Tibial nerve (tissue), 4 donors: ENCODE measurements around the gene IDI1. TPM values are rescaled to one million over a fixed set of nuclear protein-coding genes. Genes with fewer than 3 reads are reported as not detected.

Source experiments
- DNase-seq, 2 donors: peaks; one replicate each; pipeline ENCODE4 v3.0.0-alpha.2; 2019; ENCODE audit warnings: low spot score in 2 of 2
- H3K27ac ChIP-seq, 4 donors: fragments of 200-600 bp; sonication (generic) in 3 of 4; one replicate each; pipeline ENCODE4 v1.5.1; 2017 to 2019; ENCODE audit warnings: mild to moderate bottlenecking in 1 of 4
- H3K27me3 ChIP-seq, 2 donors: fragments of 200-600 bp; sonication (generic) in 1 of 2; one replicate each; pipeline versions ENCODE4 v1.5.1 to v1.6.0; 2017 to 2019
- H3K36me3 ChIP-seq, 3 donors: fragments of 200-600 bp; sonication (generic); one replicate each; pipeline ENCODE4 v1.5.1; 2018 to 2019
- H3K4me1 ChIP-seq, 4 donors: fragments of 200-600 bp; sonication (generic) in 3 of 4; one replicate each; pipeline ENCODE4 v1.5.1; 2017 to 2019
- H3K4me3 ChIP-seq, 4 donors: fragments of 200-600 bp; sonication (generic) in 3 of 4; one replicate each; pipeline ENCODE4 v1.5.1; 2017 to 2019; ENCODE audit warnings: mild to moderate bottlenecking in 1 of 4, moderate library complexity in 1 of 4
- H3K9me3 ChIP-seq, 4 donors: fragments of 200-600 bp; sonication (generic) in 3 of 4; one replicate each; pipeline ENCODE4 v1.5.1; 2017 to 2019
- EP300 ChIP-seq, 2 donors: sonication (generic); formaldehyde crosslinking; IDR thresholded peaks; one replicate each; pipeline ENCODE4 v1.6.1; 2017; ENCODE audit warnings: antibody characterized with exemption in 2 of 2, mild to moderate bottlenecking in 1 of 2
- POLR2A ChIP-seq, 2 donors: fragments of 450-650 bp; IDR thresholded peaks; one replicate each; pipeline ENCODE4 v1.6.1; 2017; ENCODE audit warnings: antibody characterized with exemption in 2 of 2, mild to moderate bottlenecking in 2 of 2, moderate library complexity in 2 of 2
- WGBS, 2 donors: methylation state at CpG; one replicate each; pipeline ENCODE4 v1.1.5; 2018; 5-methylcytosine and 5-hydroxymethylcytosine counted together
- total RNA-seq, 4 donors: library from RNA; depleted of rRNA; stranded (reverse); fragments of >200 nt; gene quantifications; one replicate each; pipeline ENCODE4 v1.1.0, GENCODE V29; 2016
- TF ChIP-seq, protein P1 (sequence below), 5 experiments: fragments of 200-600 bp in 3 of 5; fragments of 450-650 bp in 2 of 5; sonication (generic) in 3 of 5; IDR thresholded peaks; one replicate each; pipeline ENCODE4 v1.5.1; 2016 to 2019; ENCODE audit warnings: antibody characterized with exemption in 5 of 5, mild to moderate bottlenecking in 3 of 5, moderate library complexity in 2 of 5

IDI1 gene
- total RNA-seq, 4 donors from 2014 or later: 25.5 to 41.0 (median 33.4) TPM

DNA sequence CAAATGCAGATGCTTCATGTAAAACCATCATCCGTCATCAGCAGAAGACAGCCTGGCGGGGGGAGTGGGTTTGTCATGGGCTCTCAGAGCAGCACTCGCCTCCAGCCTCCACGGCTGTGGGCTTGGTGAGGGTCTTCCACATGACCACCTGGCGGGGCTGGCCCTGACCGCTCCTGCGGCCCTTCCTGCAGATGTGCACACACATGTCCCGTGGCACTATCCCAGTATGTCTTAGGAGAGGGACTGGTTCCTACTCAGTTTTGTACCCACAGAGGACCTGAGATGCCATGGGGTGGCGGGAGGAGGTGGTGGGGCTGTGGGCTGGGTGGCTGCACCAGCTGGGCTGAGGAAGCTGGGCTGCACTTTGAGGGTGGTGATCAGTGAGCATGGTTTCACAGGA lies 28.0 kb downstream of the IDI1 start:
- DNase-seq: no peak
- Histone ChIP-seq H3K4me1 (no peaks in the 10 kb centered on the region), H3K36me3 (peaks cover 0 to 47% (median 14%) of the 10 kb centered on the region in 3 donors), H3K9me3 (no peaks in the 10 kb centered on the region), H3K27me3 (no peaks in the 10 kb centered on the region), H3K4me3 (no peak overlapping the region), H3K27ac (no peak overlapping the region)
- WGBS, 2 donors: 88 to 95% methylated on average over 8 to 9 of the region's 9 CpGs
- TF ChIP-seq, protein P1, sequence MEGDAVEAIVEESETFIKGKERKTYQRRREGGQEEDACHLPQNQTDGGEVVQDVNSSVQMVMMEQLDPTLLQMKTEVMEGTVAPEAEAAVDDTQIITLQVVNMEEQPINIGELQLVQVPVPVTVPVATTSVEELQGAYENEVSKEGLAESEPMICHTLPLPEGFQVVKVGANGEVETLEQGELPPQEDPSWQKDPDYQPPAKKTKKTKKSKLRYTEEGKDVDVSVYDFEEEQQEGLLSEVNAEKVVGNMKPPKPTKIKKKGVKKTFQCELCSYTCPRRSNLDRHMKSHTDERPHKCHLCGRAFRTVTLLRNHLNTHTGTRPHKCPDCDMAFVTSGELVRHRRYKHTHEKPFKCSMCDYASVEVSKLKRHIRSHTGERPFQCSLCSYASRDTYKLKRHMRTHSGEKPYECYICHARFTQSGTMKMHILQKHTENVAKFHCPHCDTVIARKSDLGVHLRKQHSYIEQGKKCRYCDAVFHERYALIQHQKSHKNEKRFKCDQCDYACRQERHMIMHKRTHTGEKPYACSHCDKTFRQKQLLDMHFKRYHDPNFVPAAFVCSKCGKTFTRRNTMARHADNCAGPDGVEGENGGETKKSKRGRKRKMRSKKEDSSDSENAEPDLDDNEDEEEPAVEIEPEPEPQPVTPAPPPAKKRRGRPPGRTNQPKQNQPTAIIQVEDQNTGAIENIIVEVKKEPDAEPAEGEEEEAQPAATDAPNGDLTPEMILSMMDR (IDR thresholded peaks at IDR 0.05): no peak
- no peak for TF ChIP-seq EP300 (IDR thresholded peaks at IDR 0.05)
- no peak for TF ChIP-seq POLR2A (IDR thresholded peaks at IDR 0.05)

DNA sequence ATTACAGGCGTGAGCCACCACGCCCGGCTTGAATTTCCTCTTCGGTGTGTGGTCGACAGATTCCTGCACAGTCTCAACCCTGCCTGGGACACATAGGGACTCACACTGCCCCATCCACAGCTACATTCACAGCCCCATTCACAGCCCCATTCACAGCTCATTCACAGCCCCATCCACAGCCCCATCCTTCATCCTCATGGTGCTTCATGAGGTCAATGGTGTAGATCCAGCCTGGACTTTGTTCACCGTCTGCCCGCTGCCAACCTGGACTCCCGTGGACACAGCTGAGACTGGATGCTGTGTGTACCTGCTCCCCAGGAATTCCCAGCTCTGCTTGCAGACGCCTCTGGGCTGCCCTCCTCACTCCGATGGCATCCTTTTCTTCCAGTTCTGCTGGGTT lies 28.5 kb downstream of the IDI1 start:
- Histone ChIP-seq H3K9me3 (no peaks in the 10 kb centered on the region), H3K4me1 (no peaks in the 10 kb centered on the region), H3K27ac (no peak overlapping the region), H3K27me3 (no peaks in the 10 kb centered on the region), H3K4me3 (no peak overlapping the region), H3K36me3 (peaks cover 0 to 52% (median 17%) of the 10 kb centered on the region in 3 donors)
- 87 to 96% methylated on average over 10 of the region's 10 CpGs for whole genome bisulfite sequencing, 2 donors
- no peak for DNase-seq
- no peak for TF ChIP-seq EP300 (IDR thresholded peaks at IDR 0.05)
- no peak for TF ChIP-seq POLR2A (IDR thresholded peaks at IDR 0.05)
- TF ChIP-seq, protein P1 (IDR thresholded peaks at IDR 0.05): no peak

GRCh38 chr10:1019362-1019761 lies 29.6 kb downstream of the IDI1 start:
- no peak for TF ChIP-seq POLR2A (IDR thresholded peaks at IDR 0.05)
- TF ChIP-seq EP300 (IDR thresholded peaks at IDR 0.05): no peak
- TF ChIP-seq, protein P1 (IDR thresholded peaks at IDR 0.05): no peak
- H3K27ac ChIP-seq: no peak overlapping the region
- peaks cover 0 to 61% (median 22%) of the 10 kb centered on the region in 3 donors for H3K36me3 ChIP-seq
- H3K4me1 ChIP-seq: no peaks in the 10 kb centered on the region
- no peak for DNase-seq
- WGBS, 2 donors: 90 to 92% methylated on average over 10 of the region's 10 CpGs
- H3K9me3 ChIP-seq: no peaks in the 10 kb centered on the region
- H3K4me3 ChIP-seq: no peak overlapping the region
- no peaks in the 10 kb centered on the region for H3K27me3 ChIP-seq

GRCh38 chr10:1015688-1016087 lies 33.2 kb downstream of the IDI1 start:
- 85 to 95% methylated on average over 10 to 11 of the region's 11 CpGs for WGBS, 2 donors
- Histone ChIP-seq H3K36me3 (peaks cover 8 to 98% (median 41%) of the 10 kb centered on the region in 3 donors), H3K9me3 (no peaks in the 10 kb centered on the region), H3K27me3 (no peaks in the 10 kb centered on the region), H3K27ac (no peak overlapping the region), H3K4me1 (no peaks in the 10 kb centered on the region), H3K4me3 (no peak overlapping the region)
- DNase-seq: no peak
- no peak for TF ChIP-seq EP300 (IDR thresholded peaks at IDR 0.05)
- TF ChIP-seq, protein P1 (IDR thresholded peaks at IDR 0.05): no peak
- TF ChIP-seq POLR2A (IDR thresholded peaks at IDR 0.05): no peak

- H3K27ac ChIP-seq: no peak overlapping the region
- no peaks in the 10 kb centered on the region for H3K27me3 ChIP-seq
- no peaks in the 10 kb centered on the region for H3K9me3 ChIP-seq
- TF ChIP-seq POLR2A (IDR thresholded peaks at IDR 0.05): no peak
- no peak for TF ChIP-seq EP300 (IDR thresholded peaks at IDR 0.05)
- TF ChIP-seq, protein P1 (IDR thresholded peaks at IDR 0.05): no peak
- H3K36me3 ChIP-seq: peaks cover 14 to 96% (median 50%) of the 10 kb centered on the region in 3 donors
- no peak for DNase-seq
- no peaks in the 10 kb centered on the region for H3K4me1 ChIP-seq
- H3K4me3 ChIP-seq: no peak overlapping the region
- WGBS, 2 donors: 93 to 95% methylated on average over 16 of the region's 16 CpGs
Measured at GRCh38 chr10:1011696-1012095, 37.2 kb downstream of the IDI1 start.
